NCI-H2171 treated with DMSO at 0.1 percent for 48 hours (cell line): ENCODE data around the gene ZNF135.

Source experiments
- DNase-seq: peaks from one replicate; lab custom pipeline; 2025; lab: John Stamatoyannopoulos, UW

The ZNF135 gene

DNA sequence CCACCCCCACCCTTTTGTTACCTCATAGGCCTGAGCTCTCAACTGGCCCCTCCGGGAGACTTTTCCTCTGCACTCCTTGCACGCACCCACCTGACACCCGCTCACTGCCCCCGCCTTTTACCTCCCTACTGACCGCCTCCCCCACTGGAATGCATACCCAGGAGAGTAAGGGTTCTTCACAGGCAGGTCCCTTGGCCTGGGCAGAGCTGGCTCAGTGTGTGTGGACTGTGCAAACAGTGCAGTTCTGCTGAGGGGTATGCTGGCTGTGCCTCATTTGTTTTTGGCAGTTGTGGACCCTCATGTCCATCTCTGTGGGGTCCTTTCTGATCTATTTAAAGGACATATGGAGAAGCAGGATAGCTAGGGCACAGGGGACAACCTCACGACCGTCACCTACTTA, 34.0 kb downstream of the ZNF135 start:
- DNase-seq: no peak

DNA sequence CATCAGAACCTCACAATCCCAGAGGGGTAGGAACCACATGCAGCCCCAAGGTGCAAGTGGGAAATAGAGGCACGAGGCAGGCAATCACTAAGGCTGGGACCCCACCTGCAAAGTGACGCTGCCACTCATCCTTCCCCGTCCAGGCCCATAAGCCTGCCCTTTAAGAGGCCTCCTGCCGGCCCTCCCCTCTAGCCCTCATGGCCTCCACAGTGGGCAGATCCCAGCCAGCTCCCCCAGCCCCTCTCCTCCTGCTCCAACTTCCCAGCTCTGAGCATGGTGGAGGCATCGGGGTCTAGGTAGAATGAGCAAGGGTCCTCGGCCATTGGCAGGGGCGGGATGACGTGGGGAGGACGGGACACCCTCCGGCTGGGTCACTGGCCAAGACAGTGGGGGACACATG, 36.2 kb downstream of the ZNF135 start:
- DNase-seq: no peak

DNA sequence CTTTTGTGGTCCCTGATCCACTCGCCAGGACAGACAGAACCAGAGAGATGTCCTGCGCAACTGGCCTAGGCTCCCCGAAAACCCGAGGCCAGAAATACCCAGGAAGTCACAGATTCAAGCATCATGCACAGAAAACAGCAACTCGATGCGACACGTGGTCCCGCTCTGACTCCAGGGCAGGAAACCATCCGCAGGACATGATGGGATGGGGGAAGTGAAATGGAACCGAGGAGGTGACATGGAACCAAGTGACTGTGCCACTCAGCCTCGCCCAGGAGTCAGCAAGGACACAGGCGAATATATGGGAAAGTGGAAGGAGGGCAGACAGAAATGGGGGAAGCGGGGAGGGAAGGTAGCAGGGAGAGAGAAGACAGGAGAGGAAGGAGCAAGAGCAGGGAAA, 37.8 kb downstream of the ZNF135 start:
- DNase-seq: no peak

DNA sequence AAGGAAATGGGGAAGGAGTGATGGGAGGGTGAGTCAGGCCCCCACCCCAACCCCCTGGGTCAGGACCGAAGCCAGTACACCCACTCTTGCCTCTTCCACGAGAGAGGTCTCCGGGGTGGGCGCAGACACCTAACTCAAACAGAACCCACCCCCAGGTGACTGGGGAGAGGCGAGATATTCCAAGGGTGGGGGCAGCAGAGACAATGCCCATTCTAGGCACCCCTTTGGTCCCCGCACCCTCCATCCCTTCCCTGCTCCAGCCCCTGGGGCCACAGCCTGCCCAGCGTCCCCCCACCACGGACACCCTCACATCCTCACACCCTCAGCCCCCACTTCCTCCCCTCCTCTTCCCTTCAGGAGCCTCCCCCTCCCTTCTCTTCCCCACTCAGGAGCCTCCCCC, 38.3 kb downstream of the ZNF135 start:
- DNase-seq: no peak

DNA sequence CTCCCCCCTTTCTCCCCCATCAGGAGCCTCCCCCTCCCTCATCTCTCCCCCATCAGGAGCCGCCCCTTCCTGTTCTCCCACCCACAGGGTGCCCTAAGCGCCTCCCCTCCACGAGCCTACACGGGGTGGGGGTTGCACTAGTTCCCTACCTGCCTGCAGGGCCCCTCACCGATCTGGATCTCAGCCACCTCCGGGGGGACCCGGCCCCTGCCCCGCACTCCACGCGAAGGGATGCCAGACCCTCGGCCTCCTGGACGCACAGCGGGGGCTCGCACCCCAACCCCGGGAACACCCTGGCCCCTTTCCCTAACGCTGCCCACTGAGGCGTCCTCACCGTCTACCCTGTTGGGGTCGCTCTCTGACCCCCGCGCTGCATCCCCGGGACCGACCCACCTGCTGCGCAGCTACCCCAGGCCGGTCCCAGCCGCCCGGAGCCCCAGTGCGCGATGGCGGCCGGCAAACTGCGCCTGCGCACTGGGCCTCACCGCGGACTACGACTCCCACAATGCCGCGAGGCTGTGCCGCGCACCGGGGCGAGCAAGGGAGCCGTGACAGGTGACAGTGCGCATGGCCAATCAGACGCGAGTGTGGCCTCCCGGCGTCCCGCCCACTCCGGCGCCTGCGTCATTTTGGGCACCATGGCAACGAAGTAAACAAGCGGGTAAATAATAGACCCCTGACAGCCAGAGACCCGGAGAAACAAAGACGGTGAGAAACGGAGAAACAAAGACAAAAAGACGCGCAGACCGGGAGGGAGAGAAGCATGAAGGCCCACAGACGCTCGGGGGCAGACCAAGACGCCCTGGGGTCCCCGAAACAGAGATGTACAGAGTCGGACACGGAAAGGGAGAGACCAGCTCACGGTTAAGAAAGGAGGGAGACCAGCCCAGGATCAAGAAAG, 38.9 kb downstream of the ZNF135 start, which contains the start of gene ZSCAN18:
ZSCAN18 (minus strand) TSS at position 451 of the 901 bp plus-strand sequence. CDS start 7,964 bp downstream, outside the sequence.
- DNase-seq: peak; percentile 95

DNA sequence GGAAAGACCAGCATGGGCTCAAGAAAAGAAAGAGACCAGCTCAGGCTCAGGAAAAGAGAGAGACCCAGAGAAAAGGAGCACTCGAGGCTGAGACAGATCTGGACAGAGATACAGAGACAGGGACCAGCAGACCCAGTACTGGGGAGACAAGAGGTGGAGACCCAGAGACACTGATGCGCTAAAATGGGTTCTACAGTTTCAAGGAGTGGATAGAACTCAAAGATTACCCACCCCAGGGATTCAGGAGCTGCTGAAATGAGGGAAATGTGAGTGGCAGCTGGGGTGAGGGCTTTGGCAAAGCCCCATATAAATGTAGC, 39.6 kb downstream of the ZNF135 start:
- DNase-seq: no peak

DNA sequence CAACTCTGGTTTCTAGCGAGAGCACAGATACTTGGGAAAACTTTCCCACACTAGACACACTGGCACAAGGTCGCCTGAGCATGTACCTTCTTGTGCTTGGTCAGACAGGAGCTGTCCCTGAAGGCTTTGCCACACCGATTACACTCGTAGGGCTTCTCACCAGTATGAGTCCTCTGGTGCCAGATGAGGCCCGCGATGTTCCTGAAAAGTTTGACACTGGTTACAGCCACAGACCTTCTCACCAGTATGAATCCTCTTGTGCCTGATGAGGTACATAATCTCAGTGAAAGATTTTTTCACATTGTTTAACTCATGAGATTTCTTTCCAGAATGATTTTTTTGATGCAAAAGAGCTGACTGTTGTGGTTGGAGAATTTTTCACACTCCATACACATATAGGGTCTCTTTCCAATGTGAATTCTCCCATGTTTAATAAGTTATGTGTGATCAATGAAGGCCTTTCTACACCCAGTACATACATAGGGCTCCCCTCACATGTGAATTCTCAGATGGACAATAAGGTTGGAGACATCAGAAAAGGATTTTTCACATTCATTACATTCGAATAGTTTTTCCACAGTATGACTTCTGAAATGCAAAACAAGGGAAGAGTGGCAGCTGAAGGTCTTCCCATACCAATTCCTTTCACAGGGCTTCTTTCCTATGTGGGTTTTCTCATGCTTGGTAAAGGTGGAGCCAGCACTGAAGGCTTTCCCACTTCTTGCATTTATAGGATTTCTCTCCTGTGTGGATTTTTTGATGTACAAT, 48.9 kb downstream of the ZNF135 start:
- DNase-seq: no peak

DNA sequence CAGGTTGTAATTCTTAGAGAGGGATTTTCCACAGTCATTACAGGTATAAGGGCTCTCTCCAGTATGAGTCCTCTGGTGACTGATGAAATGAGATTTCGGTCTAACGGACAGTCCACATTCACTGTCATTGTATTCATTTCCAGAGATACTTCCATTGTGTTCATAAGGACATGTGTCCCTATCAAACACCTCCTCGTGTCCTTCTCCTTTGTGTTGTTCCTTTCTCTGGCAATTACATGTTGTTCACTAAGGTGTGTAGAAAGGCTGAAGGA, 49.4 kb downstream of the ZNF135 start:
- no peak for DNase-seq

DNA sequence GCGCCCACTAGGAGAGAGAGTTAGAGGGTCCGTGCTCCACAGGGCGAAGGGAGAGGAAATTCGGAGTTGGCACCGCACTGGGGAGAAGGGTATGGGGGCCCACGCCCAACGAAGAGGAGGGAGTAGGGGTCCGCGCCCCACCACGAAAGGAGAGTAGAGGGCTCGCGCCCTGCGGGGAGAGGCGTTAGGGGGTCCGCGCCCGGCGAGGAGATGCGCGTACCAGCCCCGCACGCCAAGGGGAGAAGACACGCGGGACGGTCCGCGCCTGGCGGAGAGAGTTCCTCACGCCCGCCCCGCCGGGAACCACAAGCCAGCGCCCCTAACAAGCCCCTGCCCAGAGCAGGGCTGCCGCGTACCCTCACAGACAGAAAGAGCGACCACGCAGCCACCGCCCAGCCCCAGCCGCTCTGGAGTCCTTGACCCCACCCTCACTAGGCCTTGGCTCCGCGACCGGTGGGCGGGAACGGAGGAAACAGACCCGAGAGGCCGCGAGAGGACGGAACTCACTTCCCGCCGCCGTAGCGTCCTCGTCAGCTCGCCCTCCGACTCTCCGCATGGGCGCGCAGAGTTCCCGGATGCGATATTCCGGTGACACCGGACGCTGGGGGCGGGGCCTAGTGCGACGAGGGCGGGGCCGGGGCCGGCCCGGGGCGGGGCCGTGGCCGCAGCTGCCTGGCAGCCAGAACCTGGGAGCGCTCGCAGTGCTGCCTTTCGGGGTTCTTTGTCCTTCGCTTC, 58.9 kb downstream of the ZNF135 start:
- no peak for DNase-seq

DNA sequence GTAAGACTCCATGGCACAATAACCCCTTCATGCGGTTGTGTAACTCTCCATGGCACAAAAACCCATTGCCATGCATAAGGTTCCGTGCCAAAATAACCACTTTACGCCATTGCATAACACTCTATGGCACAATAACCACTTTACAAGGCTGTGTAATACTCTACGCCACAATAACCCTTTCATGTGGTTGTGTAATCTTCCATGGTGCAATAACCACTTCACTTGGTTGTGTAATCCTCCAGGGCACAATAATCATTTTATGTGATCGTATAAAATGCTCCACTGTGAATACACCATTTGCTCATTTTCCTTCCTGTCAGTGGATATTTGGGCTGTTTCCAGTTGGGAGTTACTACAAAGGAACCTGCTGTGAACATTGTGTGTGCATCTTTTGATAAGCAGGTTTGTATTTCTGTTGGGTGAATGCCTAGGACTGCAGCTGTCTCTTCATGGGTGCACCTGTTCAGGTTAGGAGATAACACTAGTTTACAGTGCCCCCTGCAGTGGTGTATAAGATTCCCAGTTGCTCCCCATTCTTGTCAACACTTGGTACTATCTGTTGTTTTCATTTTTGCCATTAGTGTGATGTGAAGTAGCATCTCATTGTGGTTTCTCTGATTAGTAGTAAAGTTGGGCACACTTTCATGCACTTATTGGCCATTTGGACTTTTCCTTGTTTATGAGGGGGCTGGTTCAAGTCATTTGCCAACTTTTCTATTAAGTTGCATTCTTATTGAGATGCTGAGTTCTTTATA, 60.1 kb downstream of the ZNF135 start:
- DNase-seq: no peak
